HG03432 (cell line): ENCODE data around the gene SLC39A10.

Experiments used
- ATAC-seq: cut with Tn5 transposase; IDR thresholded peaks from one replicate; pipeline ENCODE4 v1.9.1; 2021; ENCODE audit warnings: mild to moderate bottlenecking, moderate library complexity; ENCODE audit not compliant: unreplicated experiment

SLC39A10 gene

DNA sequence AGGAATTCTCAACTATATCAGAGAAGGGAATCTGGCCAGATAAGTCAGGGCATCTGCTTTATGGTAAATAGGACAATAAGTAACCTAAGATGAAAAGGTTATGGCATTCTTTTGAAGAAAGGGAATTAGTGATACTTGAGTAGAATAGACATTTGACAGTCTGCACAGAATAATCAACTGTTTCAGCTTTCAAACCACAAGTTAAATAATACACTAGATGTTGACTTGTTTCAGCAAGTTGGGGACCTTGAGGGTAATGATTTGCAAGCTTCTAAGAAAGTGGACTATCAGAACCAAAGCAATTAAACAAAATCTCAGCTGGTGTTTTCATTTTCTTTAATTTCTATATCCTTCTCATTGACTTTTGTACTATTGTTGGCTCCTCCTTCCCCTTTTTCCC, 54.5 kb downstream of the SLC39A10 start:
- peak; percentile 62 for ATAC-seq

DNA sequence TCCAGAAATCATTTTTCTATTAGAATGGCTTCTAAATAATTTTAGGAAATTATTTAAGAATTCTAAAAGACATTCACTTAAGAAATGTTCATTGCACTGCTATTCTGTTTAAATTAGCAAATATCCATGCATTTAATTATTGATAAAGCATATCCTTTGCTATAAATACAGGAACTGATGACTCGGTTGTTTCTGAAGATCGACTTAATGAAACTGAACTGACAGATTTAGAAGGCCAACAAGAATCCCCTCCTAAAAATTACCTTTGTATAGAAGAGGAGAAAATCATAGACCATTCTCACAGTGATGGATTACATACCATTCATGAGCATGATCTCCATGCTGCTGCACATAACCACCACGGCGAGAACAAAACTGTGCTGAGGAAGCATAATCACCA, 59.4 kb downstream of the SLC39A10 start:
- no peak for ATAC-seq

DNA sequence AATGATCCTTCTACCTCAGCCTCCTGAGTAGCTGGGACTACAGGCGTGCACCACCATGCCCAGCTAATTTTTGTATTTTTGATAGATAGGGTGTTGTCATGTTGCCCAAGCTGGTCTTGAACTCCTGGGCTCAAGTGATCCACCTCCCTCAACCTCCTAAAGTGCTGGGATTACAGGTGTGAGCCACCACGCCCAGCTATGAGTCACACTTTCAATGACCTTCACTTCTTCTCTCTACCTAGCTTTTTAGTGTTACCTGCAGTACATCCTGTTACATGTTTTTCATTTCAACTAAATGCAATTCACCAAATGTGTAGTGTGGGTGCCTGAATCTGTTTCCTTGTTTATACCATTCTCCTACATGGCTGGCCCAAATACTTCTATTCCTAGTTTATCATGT, 64.0 kb downstream of the SLC39A10 start:
- no peak for ATAC-seq

DNA sequence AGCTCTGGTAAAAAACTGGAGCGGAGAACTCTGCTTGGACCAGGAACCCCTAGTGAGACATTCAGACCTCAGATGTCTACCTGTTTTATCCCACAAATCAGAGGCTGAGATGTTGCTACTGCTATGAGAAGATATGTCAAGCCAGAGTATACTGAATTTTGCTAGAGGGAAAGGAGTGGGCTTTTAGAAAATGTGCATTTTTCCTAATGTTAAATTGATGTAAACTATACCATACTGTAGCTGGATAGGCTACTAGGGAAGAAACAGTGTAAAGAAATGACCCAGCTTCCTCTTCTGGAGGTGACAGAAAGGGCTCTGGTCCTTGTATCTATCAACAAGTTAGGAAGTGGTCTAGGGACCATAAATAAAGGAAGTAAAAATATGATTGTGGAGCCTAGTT, 65.0 kb downstream of the SLC39A10 start:
- ATAC-seq, result no peak

DNA sequence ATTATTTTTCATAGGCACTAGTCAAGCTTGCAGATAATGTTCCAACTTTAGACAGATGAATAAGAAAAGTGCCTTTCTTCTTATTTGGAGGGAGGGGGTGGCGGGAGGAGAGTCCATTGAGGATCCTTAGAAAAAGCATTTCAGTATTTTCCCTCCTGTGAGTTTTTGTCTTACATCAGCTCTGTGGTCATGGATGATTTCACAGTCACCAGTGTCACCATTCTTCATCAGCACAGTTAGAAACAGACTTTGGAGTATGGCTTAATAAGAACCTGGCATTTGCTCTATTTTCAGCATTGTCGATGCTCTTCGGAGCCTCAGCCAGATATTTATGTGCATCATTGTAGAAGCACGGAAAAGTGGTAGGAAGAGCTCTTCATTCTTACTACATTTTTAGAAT, 70.1 kb downstream of the SLC39A10 start:
- ATAC-seq, result no peak

DNA sequence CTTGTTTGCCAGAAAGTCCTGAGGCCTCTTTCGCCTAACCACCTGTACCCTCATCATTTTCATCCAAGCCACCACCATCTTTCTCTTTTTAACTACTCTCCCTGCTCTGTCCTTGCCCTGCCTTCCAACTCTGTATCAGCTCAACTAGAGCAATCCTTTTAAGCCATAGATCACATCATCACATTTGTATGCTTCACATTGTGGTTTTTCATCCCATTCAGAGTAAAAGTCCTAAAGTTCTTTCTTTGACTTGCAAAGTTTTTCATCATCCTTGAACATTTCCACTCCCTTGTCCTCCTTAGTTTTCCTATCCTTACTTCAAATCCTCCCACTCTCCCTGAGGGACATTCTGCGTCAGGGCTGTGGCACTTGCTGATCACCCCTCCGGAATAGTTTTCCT, 73.9 kb downstream of the SLC39A10 start:
- no peak for ATAC-seq

DNA sequence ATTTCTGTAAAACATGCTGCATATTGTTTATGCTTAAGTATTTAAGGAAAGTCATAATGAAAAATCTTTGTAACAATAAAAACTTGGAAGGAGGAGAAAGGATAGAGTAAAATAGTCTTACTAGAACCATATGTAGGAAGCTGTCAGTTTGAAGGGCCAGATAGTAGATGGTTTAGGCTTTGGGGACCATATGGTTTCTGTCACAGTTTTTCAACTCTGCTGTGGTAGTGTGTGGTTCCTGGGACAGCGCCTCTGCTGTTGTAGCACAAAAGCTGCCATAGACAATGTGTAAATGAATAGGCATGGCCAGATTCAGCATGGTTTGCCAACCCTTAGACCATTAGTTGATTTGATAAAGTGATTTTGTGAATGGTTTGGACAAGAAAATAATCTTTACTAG, 75.5 kb downstream of the SLC39A10 start:
- no peak for ATAC-seq

DNA sequence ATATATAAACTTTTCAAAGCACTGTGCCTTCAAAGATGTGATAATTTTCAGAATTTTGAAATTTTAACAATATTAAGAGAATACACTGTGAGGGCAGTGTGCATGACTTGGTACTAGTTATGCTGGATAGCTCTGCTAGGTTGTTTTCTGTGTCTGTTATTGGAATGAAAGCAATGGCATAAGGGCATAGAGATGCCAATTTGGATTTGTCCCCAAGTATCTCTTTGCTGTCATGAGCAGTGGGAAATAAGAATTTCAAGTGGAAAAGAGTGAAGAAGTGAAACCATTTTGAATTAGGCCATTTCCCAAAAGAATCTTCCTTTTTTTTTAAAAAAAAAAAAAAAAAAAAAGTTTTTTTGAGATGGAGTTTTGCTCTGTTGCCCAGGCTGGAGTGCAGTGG, 76.8 kb downstream of the SLC39A10 start:
- ATAC-seq, result no peak

DNA sequence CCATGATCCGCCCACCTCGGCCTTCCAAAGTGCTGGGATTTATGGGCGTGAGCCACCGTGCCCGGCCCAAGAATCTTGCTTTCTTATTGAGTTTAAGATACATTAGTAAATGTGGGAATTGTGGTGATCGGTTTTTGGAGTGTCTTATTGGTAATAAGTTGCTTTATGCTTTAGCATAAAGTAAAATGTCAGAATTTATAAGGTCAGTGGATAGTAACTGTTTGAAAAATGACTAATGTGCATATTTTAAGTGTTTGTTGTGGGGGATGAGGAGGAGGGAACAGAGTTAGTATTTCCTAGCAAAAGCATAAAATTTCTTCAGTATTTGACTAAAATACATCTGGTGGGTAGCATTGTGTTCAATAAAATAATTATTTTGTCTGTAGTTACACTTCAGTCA, 77.4 kb downstream of the SLC39A10 start:
- no peak for ATAC-seq

DNA sequence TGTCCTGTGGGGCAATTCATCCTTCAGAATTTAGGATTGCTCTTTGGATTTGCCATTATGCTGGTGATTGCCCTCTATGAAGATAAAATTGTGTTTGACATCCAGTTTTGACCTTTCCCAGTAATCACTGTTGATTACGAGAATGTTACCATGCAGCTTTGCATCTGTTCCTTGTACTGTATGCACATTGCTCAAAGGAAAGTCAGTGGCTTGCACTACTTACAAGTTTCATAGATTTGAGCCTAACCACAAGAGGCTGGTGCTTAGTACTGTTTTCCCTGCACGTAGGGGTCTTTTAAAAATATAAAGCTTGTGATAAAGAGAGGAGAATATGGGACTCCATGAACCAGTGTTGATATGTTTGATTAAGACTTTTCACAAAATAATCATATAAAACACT, 77.9 kb downstream of the SLC39A10 start:
- ATAC-seq, result no peak

DNA sequence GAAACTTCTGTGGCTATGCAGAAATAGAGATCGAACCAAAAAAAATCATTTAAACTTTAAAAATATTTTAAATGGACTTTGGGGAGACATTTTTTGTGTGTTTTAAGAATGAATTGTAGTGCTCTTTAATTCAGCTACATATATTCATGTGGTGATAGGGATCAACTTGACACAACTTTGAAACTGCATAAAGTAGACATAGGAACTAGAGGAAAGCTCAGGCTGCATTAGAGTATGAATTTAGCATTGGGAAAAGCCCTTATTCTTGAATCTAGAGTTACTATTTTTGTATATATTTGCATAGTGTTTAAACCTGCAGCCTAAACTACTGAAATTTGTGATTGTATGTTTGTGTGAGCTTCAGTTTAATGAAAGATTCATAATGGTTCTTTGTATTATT, 78.3 kb downstream of the SLC39A10 start:
- no peak for ATAC-seq

DNA sequence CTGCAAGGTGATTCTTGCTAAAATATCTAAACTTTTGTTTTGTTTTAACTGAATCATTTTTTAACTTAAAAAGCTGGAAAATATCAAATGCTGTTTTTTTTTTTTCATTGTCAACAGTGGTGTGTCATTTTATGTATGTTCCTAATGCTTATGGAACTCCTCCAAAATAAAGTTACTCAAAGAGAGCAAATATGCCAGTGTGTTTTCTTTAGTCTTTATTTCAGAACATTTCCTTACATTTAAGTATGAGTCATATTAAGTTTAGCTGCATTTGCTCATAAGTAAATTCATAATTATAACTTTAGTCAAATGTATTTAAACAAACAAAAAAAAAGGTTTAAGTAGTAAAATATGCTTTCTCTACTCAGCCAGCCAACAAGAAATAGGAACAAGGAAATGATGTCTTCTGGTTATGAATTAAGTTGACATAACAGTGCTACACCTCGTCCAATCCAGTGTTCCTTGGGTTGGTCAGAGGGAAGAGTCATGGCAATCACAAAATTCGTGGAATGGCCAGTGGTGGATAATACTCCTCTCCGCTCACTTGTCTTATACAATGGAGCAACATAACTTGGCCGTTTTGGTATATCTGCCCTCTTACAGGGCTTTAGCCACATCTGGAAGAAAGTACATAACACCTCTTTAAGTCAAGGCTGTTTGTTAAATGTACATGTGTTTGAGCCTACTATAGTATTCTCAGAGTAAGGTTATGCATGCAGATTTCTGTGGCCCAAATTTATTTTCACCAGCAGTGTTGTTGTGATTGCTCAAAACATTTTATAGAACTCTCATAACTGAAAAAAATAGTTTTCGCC, 80.7 kb downstream of the SLC39A10 start:
- ATAC-seq, result no peak

DNA sequence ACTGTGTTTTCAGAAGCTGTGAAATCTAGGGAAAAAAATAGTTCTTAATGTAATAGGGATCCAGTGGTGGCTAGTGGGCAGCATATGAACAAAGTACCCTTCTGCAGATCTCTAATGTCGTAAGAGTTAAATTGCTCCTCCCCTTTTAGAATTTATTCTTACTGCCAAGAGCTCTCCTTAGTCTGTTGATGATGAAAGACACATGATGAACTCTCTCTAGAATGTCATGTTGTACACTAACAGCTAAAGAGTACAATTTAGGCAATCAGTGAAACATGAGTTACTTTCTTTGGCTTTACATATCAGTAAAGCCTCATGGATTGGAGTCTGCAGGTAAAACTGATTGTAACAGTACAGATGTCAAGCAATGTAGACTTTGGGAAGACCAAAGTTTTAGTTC, 84.2 kb downstream of the SLC39A10 start:
- ATAC-seq, result no peak

DNA sequence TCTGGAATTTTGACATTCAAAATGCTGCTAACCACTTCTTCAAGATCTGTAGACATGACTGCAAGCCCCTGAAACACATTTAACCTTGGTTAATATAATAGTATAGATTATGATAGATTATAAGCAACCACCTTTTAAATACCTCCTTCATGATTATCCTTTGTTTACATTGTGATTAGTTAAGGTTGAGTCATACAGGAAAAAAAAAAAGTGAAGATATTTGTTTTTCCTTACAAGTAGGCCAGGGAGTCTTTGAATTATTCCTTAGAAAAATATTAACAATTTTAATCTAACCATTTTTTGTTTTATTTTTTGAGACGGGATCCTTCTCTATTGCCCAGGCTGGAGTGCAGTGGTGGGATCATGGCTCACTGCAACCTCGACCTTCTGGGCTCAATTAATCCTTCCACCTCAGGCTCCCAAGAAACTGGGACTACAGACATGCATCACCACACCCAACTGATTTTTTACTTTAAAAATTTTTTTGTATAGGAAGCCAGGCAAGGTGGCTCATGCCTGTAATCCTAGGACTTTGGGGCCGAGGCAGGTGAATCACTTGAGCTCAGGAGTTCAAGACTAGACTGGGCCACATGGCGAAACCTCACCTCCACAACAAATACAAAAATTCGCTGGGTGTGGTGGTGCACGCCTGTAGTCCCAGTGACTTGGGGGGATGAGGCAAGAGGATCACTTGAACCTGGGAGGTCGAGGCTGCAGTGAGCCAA, 99.4 kb downstream of the SLC39A10 start:
- ATAC-seq, result no peak

DNA sequence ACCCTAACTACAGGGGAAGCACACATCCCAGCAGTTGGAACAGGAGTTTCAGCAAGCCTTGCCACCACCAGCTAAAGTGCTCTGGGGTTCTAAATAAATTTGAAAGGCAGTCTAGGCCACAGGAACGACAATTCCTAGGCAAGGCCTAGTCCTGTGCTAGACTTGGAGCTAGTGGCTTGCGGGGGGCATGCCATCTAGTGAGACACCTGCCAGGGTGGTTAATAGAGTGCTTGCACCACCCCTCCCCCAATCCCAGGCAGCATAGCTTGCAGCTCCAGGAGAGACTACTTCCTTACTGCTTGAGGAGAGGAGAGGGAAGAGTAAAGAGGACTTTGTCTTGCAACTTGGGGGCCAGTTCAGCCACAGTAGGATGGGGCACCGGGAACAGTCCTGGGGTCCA, 101.8 kb downstream of the SLC39A10 start:
- ATAC-seq, result no peak

DNA sequence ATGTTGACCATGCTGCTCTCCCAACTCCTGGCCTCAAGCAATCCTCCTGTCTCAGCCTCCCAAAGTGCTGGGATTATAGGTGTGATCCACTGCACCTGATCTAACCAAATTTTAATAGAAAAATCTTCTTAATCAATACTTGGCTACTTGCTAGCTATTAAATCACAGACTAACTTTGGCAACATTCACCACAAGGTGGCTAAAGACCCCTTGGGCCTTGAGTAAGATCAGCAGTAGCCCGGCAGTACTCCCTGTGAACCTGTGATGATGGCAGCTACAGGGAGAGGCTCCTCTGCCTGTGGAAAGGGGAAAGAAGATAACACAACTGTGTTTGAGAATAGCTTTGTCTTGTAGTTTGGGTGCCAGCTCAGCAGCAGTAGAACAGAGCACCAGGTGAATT, 102.9 kb downstream of the SLC39A10 start:
- no peak for ATAC-seq

DNA sequence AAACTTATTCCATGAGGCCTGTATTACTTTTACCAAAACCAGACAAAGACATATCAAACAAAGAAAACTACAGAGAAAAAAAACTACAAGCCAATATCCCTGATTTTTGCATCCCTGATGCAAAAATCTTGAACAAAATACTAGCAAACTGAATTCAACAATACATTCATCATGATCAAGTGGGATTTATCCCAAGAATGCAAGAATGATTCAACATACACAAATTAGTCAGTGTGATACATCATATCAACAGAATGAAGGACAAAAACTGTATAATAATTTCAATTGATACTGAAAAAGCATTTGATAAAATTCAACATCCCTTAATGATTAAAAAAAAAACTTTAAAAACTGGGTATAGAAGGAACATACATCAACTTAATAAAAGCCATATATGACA, 106.8 kb downstream of the SLC39A10 start:
- no peak for ATAC-seq

DNA sequence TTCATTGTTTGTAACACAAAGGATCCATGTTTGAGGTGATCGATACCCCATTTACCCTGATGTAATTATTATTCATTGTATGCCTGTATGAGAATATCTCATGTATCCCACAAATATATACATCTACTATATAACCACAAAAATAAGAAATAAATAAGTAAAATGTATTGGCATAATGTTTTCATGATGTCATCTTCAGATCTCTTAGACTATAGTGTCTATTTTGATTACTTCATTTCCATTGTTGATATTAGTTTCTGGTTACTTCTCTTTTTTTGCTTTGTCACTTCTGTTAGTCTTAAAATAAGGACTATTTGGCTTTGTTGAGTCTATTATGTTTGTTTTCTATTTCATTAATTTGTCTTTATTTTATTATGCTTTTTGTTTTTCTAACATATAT, 109.7 kb downstream of the SLC39A10 start:
- ATAC-seq, result no peak

DNA sequence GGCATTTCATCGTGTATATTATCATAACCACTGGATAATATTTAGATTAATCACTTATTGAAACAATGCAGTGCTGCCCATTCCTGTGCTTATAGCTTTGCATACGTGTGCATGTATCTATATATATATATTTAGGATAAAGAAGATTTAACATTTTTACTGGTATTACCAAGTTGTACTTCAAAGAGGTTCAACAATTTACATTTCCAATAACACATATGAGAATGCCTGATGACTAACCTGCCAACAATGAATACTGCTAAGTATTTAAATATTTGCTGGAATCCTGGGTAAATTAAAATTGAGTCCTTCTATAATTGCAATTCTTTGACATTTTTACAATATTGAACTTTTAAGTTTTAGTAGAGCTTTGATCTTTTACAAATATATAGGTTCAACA, 111.4 kb downstream of the SLC39A10 start:
- no peak for ATAC-seq

DNA sequence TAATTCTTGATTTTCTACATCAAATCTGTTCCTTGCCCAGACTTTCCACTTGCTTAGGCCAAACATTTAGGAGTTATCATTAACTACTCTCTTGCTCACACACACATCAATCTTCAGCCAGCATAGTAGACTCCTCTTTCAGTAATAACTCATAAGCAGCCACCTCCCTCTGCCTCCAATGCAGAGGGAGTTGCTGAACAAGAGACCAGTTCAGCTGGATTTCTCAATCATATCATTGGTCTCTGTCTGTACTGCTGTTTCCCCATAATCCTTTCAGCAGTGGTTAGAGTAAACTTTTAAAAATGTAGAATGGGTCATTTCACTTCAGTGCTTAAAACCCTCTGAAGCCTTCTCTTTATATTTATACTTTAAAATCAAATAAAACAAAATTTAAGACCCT, 112.9 kb downstream of the SLC39A10 start:
- ATAC-seq, result no peak

DNA sequence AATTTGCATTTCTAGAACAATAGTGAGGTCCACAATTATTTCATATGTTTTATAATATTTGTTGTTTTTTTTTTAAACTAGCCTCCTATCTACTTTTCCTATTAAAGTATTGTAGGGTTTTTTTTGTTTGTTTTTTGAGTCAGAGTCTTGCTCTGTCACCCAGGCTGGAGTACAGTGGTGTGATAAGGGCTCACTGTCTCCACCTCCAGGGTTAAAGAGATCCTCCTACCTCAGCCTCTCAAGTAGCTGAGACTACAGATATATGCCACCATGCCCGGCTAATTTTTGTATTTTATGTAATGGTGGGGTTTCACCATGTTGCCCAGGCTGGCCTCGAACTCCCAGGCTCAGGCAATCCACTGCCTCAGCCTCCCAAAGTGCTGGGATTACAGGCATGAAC, 122.5 kb downstream of the SLC39A10 start:
- no peak for ATAC-seq

DNA sequence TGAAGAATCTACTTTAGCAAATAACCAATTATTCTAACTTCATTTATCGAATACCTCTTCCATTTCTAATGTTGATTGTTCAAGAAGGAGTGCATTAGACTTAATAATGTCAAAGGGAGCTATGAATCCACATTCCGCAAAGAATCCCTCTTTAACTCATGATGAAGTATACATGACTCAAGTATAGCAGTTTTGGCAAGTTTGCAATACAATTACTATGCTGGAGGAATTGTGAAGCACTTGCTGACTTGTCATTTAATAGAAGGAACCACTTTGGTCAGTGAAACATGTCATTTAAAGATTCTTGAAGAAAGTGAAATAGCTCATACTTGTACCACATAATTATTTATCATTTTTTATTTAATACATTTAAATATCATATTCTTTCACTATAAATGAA, 125.1 kb downstream of the SLC39A10 start:
- no peak for ATAC-seq
